K562 (cell line): ENCODE results near the gene TMEM53. TPM values are rescaled to one million over a fixed set of nuclear protein-coding genes. Genes with fewer than 3 reads are reported as not detected.

Experiments used
- ATAC-seq: fragments of 200-7000 bp; cut with Tn5 transposase; 3 replicates; pipeline ENCODE4 v1.9.1; 2020; ENCODE audit warnings: moderate library complexity
- BruUV-seq: library from RNA; stranded (reverse); fragments of 400-500 nt; replicated peaks from 2 replicates; lab custom pipeline; 2021; lab: Mats Ljungman, UMichigan
- CTCF ChIA-PET: fragments of 300-600 bp; formaldehyde crosslinking; extraction: SDS; loops from one replicate; lab custom pipeline; 2021; ENCODE audit warnings: low intra/inter-chr PET ratio; lab: Yijun Ruan, JAX
- POLR2A ChIA-PET: fragments of 300-600, 350-650 bp; sonication (Branson Sonifier 250); formaldehyde crosslinking; extraction: SDS; loops from one replicate; lab custom pipeline; 2021; ENCODE audit warnings: antibody characterized with exemption, inconsistent platforms; lab: Yijun Ruan, JAX
- DNase-seq, 4 experiments: peaks; one replicate each; pipeline versions ENCODE4 v3.0.0 to v3.0.0-alpha.2; 2011 to 2018; ENCODE audit warnings: low spot score in 3 of 4, mixed read lengths in 3 of 4; ENCODE audit errors: extremely low read depth in 1 of 4
- FAIRE-seq: peaks from 2 replicates; lab custom pipeline; 2011; peaks lifted over from hg19 to GRCh38; lab: Jason Lieb, UNC
- H2AFZ ChIP-seq: 2 replicates; pipeline ENCODE4 v1.6.0; 2011; ENCODE audit warnings: low read depth, low read length, control low read depth, inconsistent platforms
- H3K27ac ChIP-seq: fragments of 200-600 bp; 3 replicates; pipeline ENCODE4 v1.8.0; 2011; ENCODE audit warnings: low read depth, mild to moderate bottlenecking, control low read depth, inconsistent platforms, low read length, moderate library complexity, mixed read lengths; ENCODE audit errors: extremely low read depth
- H3K27me3 ChIP-seq, 2 experiments: fragments of 300-600 bp in 1 of 2; 2 replicates in 1 of 2; 3 replicates in 1 of 2; pipeline versions ENCODE4 v1.6.0 to v1.8.0; 2011; ENCODE audit warnings: inconsistent platforms in 2 of 2, low read length in 2 of 2, mild to moderate bottlenecking in 1 of 2, mixed read lengths in 1 of 2, moderate library complexity in 1 of 2; ENCODE audit not compliant: control insufficient read depth in 2 of 2, insufficient read depth in 2 of 2
- H3K36me3 ChIP-seq: fragments of 300-600 bp; 3 replicates; pipeline ENCODE4 v1.8.0; 2011; ENCODE audit warnings: mild to moderate bottlenecking, low read length, inconsistent platforms; ENCODE audit not compliant: control insufficient read depth, insufficient read depth
- H3K4me1 ChIP-seq, 2 experiments: fragments of 200-600 bp in 1 of 2; replicated peaks in 1 of 2; 2 replicates in 1 of 2; 3 replicates in 1 of 2; pipeline versions ENCODE4 v1.5.1 to v1.8.0; 2011; ENCODE audit warnings: inconsistent platforms in 2 of 2, low read length in 2 of 2, mild to moderate bottlenecking in 1 of 2, mixed read lengths in 1 of 2, moderate library complexity in 1 of 2; ENCODE audit not compliant: control insufficient read depth in 2 of 2, insufficient read depth in 2 of 2
- H3K4me2 ChIP-seq: 2 replicates; pipeline ENCODE4 v1.6.1; 2011; ENCODE audit warnings: low read length, control low read depth, inconsistent platforms, mixed read lengths; ENCODE audit not compliant: insufficient read depth
- H3K4me3 ChIP-seq: fragments of 200-600 bp; sonication (generic), shearing (Covaris generic); 2 replicates; pipeline ENCODE4 v1.5.1; 2016; ENCODE audit warnings: control low read depth, inconsistent platforms
- H3K79me2 ChIP-seq: fragments of 200-600 bp; 3 replicates; pipeline ENCODE4 v1.8.0; 2011; ENCODE audit warnings: low read length, inconsistent platforms; ENCODE audit not compliant: control insufficient read depth, insufficient read depth
- H3K9ac ChIP-seq, 2 experiments: 2 replicates each; pipeline versions ENCODE4 v1.6.0 to v1.6.1; 2011; ENCODE audit warnings: low read depth in 2 of 2, low read length in 2 of 2, control low read depth in 1 of 2, inconsistent platforms in 1 of 2, mild to moderate bottlenecking in 1 of 2, mixed read lengths in 1 of 2; ENCODE audit not compliant: insufficient read depth in 1 of 2
- H3K9me1 ChIP-seq: one replicate; pipeline ENCODE4 v1.6.0; 2011; ENCODE audit warnings: inconsistent platforms, mild to moderate bottlenecking, low read length, moderate library complexity; ENCODE audit not compliant: control insufficient read depth, insufficient read depth
- H3K9me3 ChIP-seq: replicated peaks from 2 replicates; pipeline ENCODE4 v1.5.1; 2011; ENCODE audit warnings: low read depth, low read length, inconsistent platforms; ENCODE audit not compliant: control insufficient read depth, insufficient read depth
- H4K20me1 ChIP-seq: replicated peaks from 2 replicates; pipeline ENCODE4 v1.6.1; 2011; ENCODE audit warnings: low read length, inconsistent platforms, mixed read lengths; ENCODE audit not compliant: control insufficient read depth, insufficient read depth
- ARID4B ChIP-seq: sonication (generic); formaldehyde crosslinking; IDR thresholded peaks from 2 replicates; pipeline ENCODE4 v1.8.0; 2022; ENCODE audit warnings: mild to moderate bottlenecking, missing genetic modification reagents
- ATF6 ChIP-seq: sonication (generic); formaldehyde crosslinking; IDR thresholded peaks from 2 replicates; pipeline ENCODE4 v1.4.0; 2020; ENCODE audit warnings: mild to moderate bottlenecking, missing genetic modification reagents
- CBX1 ChIP-seq: sonication (generic); IDR thresholded peaks from 2 replicates; pipeline ENCODE4 v1.6.1; 2016; ENCODE audit warnings: antibody characterized with exemption, low read depth, mild to moderate bottlenecking
- DPF2 ChIP-seq: fragments of 450-650 bp; IDR thresholded peaks from 2 replicates; pipeline ENCODE4 v1.6.1; 2016
- FOXJ2 ChIP-seq: fragments of 200-800 bp; sonication (Bioruptor generic); IDR thresholded peaks from 2 replicates; pipeline ENCODE4 v1.6.1; 2016; ENCODE audit warnings: missing genetic modification characterization, missing compliant biosample characterization
- FOXJ3 ChIP-seq: sonication (generic); formaldehyde crosslinking; IDR thresholded peaks from 2 replicates; pipeline ENCODE4 v1.4.0; 2020; ENCODE audit warnings: mild to moderate bottlenecking, missing genetic modification reagents
- HDAC1 ChIP-seq, 2 experiments: fragments of 450-650 bp; IDR thresholded peaks; 2 replicates each; pipeline ENCODE4 v1.6.1; 2016 to 2017; ENCODE audit warnings: inconsistent platforms in 1 of 2, mild to moderate bottlenecking in 1 of 2, moderate library complexity in 1 of 2
- KDM2B ChIP-seq: fragments of 250-450 bp; sonication (Bioruptor Pico); IDR thresholded peaks from 2 replicates; pipeline ENCODE4 v1.8.0; 2021; ENCODE audit warnings: mild to moderate bottlenecking, moderate library complexity
- MLLT1 ChIP-seq, 2 experiments: fragments of 450-650 bp; IDR thresholded peaks; 2 replicates each; pipeline ENCODE4 v1.6.1; 2016
- NFATC3 ChIP-seq: fragments of 450-650 bp; IDR thresholded peaks from 2 replicates; pipeline ENCODE4 v1.6.1; 2017; ENCODE audit warnings: mild to moderate bottlenecking
- RB1 ChIP-seq: fragments of 450-650 bp; IDR thresholded peaks from 2 replicates; pipeline ENCODE4 v1.6.1; 2017; ENCODE audit warnings: low read depth, mild to moderate bottlenecking
- SAP30 ChIP-seq: fragments of 200-600 bp; sonication (generic); IDR thresholded peaks from 2 replicates; pipeline ENCODE4 v1.6.1; 2012; ENCODE audit warnings: borderline replicate concordance, low read depth, mild to moderate bottlenecking, moderate library complexity, low read length, control low read depth, inconsistent platforms; ENCODE audit not compliant: insufficient read depth, poor library complexity, severe bottlenecking
- SMARCA4 ChIP-seq: fragments of 450-650 bp; IDR thresholded peaks from 2 replicates; pipeline ENCODE4 v1.6.1; 2016
- ZFP36 ChIP-seq: fragments of 150-350 bp; IDR thresholded peaks from 2 replicates; pipeline ENCODE4 v1.6.1; 2018; ENCODE audit warnings: low read length, low read depth; ENCODE audit not compliant: partially characterized antibody
- ZNF140 ChIP-seq: fragments of 250-450 bp; sonication (Bioruptor Pico); IDR thresholded peaks from 2 replicates; pipeline ENCODE4 v1.8.0; 2021; ENCODE audit warnings: moderate library complexity, mild to moderate bottlenecking, inconsistent platforms
- ZNF79 ChIP-seq: fragments of 250-450 bp; sonication (Bioruptor Pico); IDR thresholded peaks from 2 replicates; pipeline ENCODE4 v1.4.0; 2020; ENCODE audit warnings: low read depth, mild to moderate bottlenecking, moderate library complexity
- WGBS: fragments of 100-300 bp; shearing (Covaris generic); methylation state at CpG from one replicate; pipeline ENCODE4 v1.1.6; 2016; ENCODE audit warnings: low coverage, mixed read lengths; ENCODE audit not compliant: insufficient coverage; ENCODE audit errors: missing lambda C conversion rate; 5-methylcytosine and 5-hydroxymethylcytosine counted together
- in situ Hi-C: fragments of 300-500 bp; cut with MboI; formaldehyde crosslinking; loops from 4 replicates; pipeline ENCODE4 v1.15.0; 2018; ENCODE audit warnings: inconsistent platforms, mixed read lengths
- intact Hi-C: fragments of 100-400 bp; cut with micrococcal nuclease; formaldehyde crosslinking; loops from 2 replicates; pipeline ENCODE4 v1.14.2; 2022
- polyA plus RNA-seq, 8 experiments: library from polyadenylated mRNA; depleted of rRNA in 4 of 8; stranded (reverse) in 5 of 8; unstranded in 3 of 8; fragments of >200 nt; fragmentation: Nextera tagmentation in 2 of 8; fragmentation: Illumina TruSeq in 1 of 8; extraction: Ambion mirVana in 2 of 8; extraction: Trizol in 1 of 8; gene quantifications; 2 replicates each; pipeline versions ENCODE4 v1.2.1 to v1.2.3, GENCODE V29; 2011 to 2014; ENCODE audit warnings: inconsistent platforms in 1 of 8, missing spikeins in 1 of 8
- total RNA-seq, 7 experiments: library from RNA; depleted of rRNA in 6 of 7; stranded (reverse); fragments of >200 nt in 6 of 7; fragmentation: Illumina TruSeq in 2 of 7; extraction: Trizol in 2 of 7; gene quantifications; 2 replicates each; pipeline versions ENCODE4 v1.2.1 to v1.2.3, GENCODE V29; 2011 to 2021; ENCODE audit warnings: low replicate concordance in 1 of 7

TMEM53 gene
- total and polyA plus RNA-seq, 9 of the 15 experiments (the other 6 are each of a cell fraction or from before 2014, with no cell fraction given) = 0.23 to 3.7 (median 2.0) TPM

GRCh38 chr1:44673675-44674112, 587 bp downstream of the TMEM53 start:
- Histone ChIP-seq H3K36me3 (no peaks in the 10 kb centered on the region), H3K4me1 (peaks cover 23 to 37% of the 10 kb centered on the region in 2 experiments), H3K4me2 (peak overlapping the region; percentile 88), H3K79me2 (no peaks in the 10 kb centered on the region), H3K9me1 (peaks cover 4% of the 10 kb centered on the region), H3K9me3 (no peaks in the 10 kb centered on the region), H3K27me3 (no peaks in the 10 kb centered on the region), H3K27ac (peak overlapping the region; percentile 3; the same call in 1 of the 3 replicates), H3K4me3 (peak overlapping the region; percentile 54), H2AFZ (peak overlapping the region; percentile 99), H4K20me1 (no peaks in the 10 kb centered on the region), H3K9ac (peak overlapping the region; percentile 52 to 89)
- intact Hi-C loops (no loop called here), in situ Hi-C loops (no loop called here)
- ChIA-PET POLR2A (interaction anchor here (0.6 to 3.3 kb wide), 12 partner anchors 10 to 848 kb away, joined by 3 to 40 read pairs (median 5); partner anchors contain the start of genes PRDX1 and RNU5D-1), CTCF (no interaction called here)
- WGBS = 10% methylated on average over 16 of the region's 16 CpGs
- ATAC-seq (no peak), DNase-seq (no peak), FAIRE-seq (no peak)
- BruUV-seq = TSS peak; percentile 76
- TF ChIP-seq SAP30 (peak; percentile 54), ZFP36 (no peak), MLLT1 (IDR thresholded peaks at IDR 0.05) (0 out of 4 replicates have a peak, but pooled peaks of 1 of the 2 experiments have one; percentile 10), HDAC1 (IDR thresholded peaks at IDR 0.05) (0 out of 4 replicates have a peak, but pooled peaks of 1 of the 2 experiments have one; percentile 15), SMARCA4 (0 out of 2 replicates have a peak, but pooled peaks have one; percentile 32), NFATC3 (peak; percentile 57; the same call in 1 of the 2 replicates), KDM2B (CRISPR knock-in tag) (peak; percentile 68; the same call in 1 of the 2 replicates), ZNF140 (no peak), FOXJ2 (tag) (no peak), DPF2 (no peak), ARID4B (CRISPR knock-in tag) (peak; percentile 85), RB1 (no peak), ZNF79 (CRISPR knock-in tag) (no peak), ATF6 (CRISPR knock-in tag) (0 out of 2 replicates have a peak, but pooled peaks have one; percentile 42), CBX1 (no peak), FOXJ3 (CRISPR knock-in tag) (no peak)
